Kidney capillary endothelial cell (primary cell): ENCODE measurements around the gene CEP250.
"Not testable (repeated sequence)": the region's sequence is repeated elsewhere in the genome, so short reads cannot be mapped to it uniquely, and the experiment has no call there.

Experiments
- DNase-seq: peaks from one replicate; pipeline ENCODE4 v3.0.0-alpha.2; 2018; ENCODE audit warnings: low spot score

CEP250 gene

GRCh38 chr20:35497320-35497719, 41.9 kb downstream of the CEP250 start:
- DNase-seq = no peak

GRCh38 chr20:35497780-35498189, 42.4 kb downstream of the CEP250 start:
- DNase-seq = no peak

- DNase-seq = no peak
These were observed 43.9 kb downstream of the CEP250 start for GRCh38 chr20:35499271-35499670.

GRCh38 chr20:35502352-35502751, 47.0 kb downstream of the CEP250 start:
- no peak for DNase-seq

- no peak for DNase-seq
These were observed 47.9 kb downstream of the CEP250 start for GRCh38 chr20:35503281-35503680.

- no peak for DNase-seq
These were observed 48.6 kb downstream of the CEP250 start for GRCh38 chr20:35503841-35504561.

GRCh38 chr20:35504751-35505150, 49.4 kb downstream of the CEP250 start:
- no peak for DNase-seq

GRCh38 chr20:35506179-35506578, 50.8 kb downstream of the CEP250 start:
- DNase-seq = no peak

GRCh38 chr20:35506872-35507638, 51.7 kb downstream of the CEP250 start:
- no peak for DNase-seq

GRCh38 chr20:35508493-35509218, 53.3 kb downstream of the CEP250 start:
- DNase-seq = no peak

GRCh38 chr20:35510951-35511735, 55.7 kb downstream of the CEP250 start:
- DNase-seq = no peak

- DNase-seq = no peak
These were observed 56.5 kb downstream of the CEP250 start for GRCh38 chr20:35511814-35512420.

GRCh38 chr20:35514371-35514932, 59.1 kb downstream of the CEP250 start:
- DNase-seq = no peak

GRCh38 chr20:35515341-35515740, 59.9 kb downstream of the CEP250 start:
- no peak for DNase-seq

- peak; percentile 5 for DNase-seq
These were observed 60.7 kb downstream of the CEP250 start for GRCh38 chr20:35515949-35516645.

GRCh38 chr20:35517125-35517524, 61.7 kb downstream of the CEP250 start:
- DNase-seq = no peak

- not testable (repeated sequence) for DNase-seq
These were observed 62.4 kb downstream of the CEP250 start for GRCh38 chr20:35517767-35518166.

GRCh38 chr20:35518955-35519354, 63.6 kb downstream of the CEP250 start:
- DNase-seq = no peak

- peak; percentile 13 for DNase-seq
These were observed 68.0 kb downstream of the CEP250 start for GRCh38 chr20:35523298-35523888.

- no peak for DNase-seq
These were observed 70.2 kb downstream of the CEP250 start for GRCh38 chr20:35525639-35526038.
